T-helper 2 cell treated with Interferon-gamma antibody and Interleukin-4, amounts not matched to agents 5 μg/mL and 100 μg/mL, for 36 hours (primary cell): ENCODE results near the gene RPS2.
A peak's percentile ranks its signal among the peaks of the same experiment; 100 is the strongest.
"Not testable (repeated sequence)": the region's sequence is repeated elsewhere in the genome, so short reads cannot be mapped to it uniquely, and the experiment has no call there.

Experiments used
- DNase-seq: peaks from one replicate; pipeline ENCODE4 v3.0.0; 2021; ENCODE audit warnings: low spot score
- H3K27ac Mint-ChIP-seq: one replicate; pipeline ENCODE4 v1.8.0; 2021; ENCODE audit warnings: mild to moderate bottlenecking, mixed read lengths
- H3K27me3 Mint-ChIP-seq: one replicate; pipeline ENCODE4 v1.8.0; 2021; ENCODE audit warnings: low read depth, mixed read lengths
- H3K36me3 Mint-ChIP-seq: one replicate; pipeline ENCODE4 v1.8.0; 2021; ENCODE audit warnings: low read depth, mixed read lengths
- H3K4me1 Mint-ChIP-seq: one replicate; pipeline ENCODE4 v1.8.0; 2021; ENCODE audit warnings: low read depth, mixed read lengths
- H3K4me3 Mint-ChIP-seq: one replicate; pipeline ENCODE4 v1.8.0; 2022; ENCODE audit warnings: mild to moderate bottlenecking, moderate library complexity, mixed read lengths
- H3K9me3 Mint-ChIP-seq: one replicate; pipeline ENCODE4 v1.8.0; 2021; ENCODE audit warnings: mixed read lengths

The RPS2 gene

GRCh38 chr16:1971796-1972489 is 7.3 kb upstream of the RPS2 start, which contains the start of gene TBL3:
TBL3 (plus strand) TSS chr16:1972053; CDS start chr16:1972165, 112 bp downstream.
- Mint-ChIP-seq H3K4me3 (peak within 1 kb of the TSS; percentile 97), H3K9me3 (no peaks in the 10 kb centered on the region), H3K36me3 (peaks cover 6% of the 10 kb centered on the region)

GRCh38 chr16:1968146-1968953 is 3.7 kb upstream of the RPS2 start:
- Mint-ChIP-seq H3K36me3 (peaks cover 13% of the 10 kb centered on the region), H3K4me3 (no peak overlapping the region), H3K4me1 (peaks cover 23% of the 10 kb centered on the region), H3K9me3 (no peaks in the 10 kb centered on the region), H3K27ac (no peak overlapping the region), H3K27me3 (no peaks in the 10 kb centered on the region)
- no peak for DNase-seq

More at GRCh38 chr16:1971796-1972489, 7.3 kb upstream of the RPS2 start, which contains the start of gene TBL3:
- Mint-ChIP-seq H3K4me1 (peaks cover 14% of the 10 kb centered on the region), H3K27me3 (no peaks in the 10 kb centered on the region), H3K27ac (peak within 1 kb of the TSS; percentile 98)
- peak; percentile 98 for DNase-seq

DNA sequence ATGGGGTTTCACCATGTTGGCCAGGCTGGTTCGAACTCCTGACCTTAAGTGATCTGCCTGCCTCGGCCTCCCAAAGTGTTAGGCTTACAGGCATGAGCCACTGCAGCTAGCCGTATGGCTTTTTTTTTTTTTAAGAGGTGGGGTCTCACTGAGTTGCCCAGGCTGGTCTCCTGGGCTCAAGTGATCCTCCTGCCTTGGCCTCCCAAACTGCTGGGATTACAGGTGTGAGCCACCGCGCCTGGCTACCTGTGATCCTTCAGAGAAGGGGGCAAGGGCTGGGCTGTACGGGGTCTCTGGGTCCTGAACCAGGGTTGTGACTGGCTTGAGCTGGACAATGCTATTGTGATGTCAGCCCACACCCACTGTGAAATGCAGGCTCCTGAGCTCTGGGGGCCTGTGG is 1.8 kb upstream of the RPS2 start, which contains the start of gene RNF151:
Gene RNF151 (plus strand): TSS at position 397 of the 400 bp plus-strand sequence. CDS start 26 bp downstream, outside the sequence.
- no peak for DNase-seq

GRCh38 chr16:1965396-1966001 is 873 bp upstream of the RPS2 start:
- Mint-ChIP-seq H3K4me1 (peaks cover 23% of the 10 kb centered on the region), H3K36me3 (peaks cover 37% of the 10 kb centered on the region)

More for the DNA sequence above, 1.8 kb upstream of the RPS2 start, which contains the start of gene RNF151:
- Mint-ChIP-seq H3K9me3 (no peaks in the 10 kb centered on the region), H3K4me3 (peak within 1 kb of the TSS; percentile 97), H3K27me3 (no peaks in the 10 kb centered on the region), H3K4me1 (peaks cover 18% of the 10 kb centered on the region), H3K27ac (peak within 1 kb of the TSS; percentile 97), H3K36me3 (peaks cover 30% of the 10 kb centered on the region)

DNA sequence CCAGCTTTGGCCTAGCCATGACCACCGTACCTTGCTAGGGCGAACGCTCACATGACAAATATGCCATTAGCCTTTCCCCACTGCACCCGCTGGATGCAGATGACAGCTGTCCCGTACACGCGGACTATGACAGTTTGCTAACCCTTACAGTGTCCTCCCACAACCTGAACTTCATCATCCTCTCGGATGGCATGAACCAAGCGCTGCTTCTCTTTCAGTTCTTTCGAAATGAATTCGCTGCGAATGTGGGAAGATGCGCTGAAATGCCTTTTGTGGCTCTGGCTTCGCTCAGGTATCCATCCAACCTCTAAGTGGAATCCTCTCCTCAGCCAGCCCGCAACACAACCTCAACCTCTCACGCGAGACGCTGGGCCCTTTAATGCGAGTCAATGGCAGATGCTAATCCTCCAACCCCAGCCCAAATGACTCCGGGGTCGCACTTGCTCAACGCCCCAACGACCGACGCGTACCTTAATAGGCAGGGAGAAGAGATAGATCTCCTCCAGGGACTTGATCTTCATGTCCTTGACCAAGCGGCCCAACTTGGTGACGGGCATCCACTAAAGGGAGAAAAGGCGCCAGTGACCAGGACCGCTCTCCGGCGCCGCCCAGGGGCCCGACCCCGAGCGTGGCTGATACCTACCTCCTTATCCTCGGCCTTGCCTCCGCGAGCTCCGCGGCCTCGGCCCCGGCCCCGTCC is 670 bp downstream of the RPS2 start:
- Mint-ChIP-seq H3K27ac (peak overlapping the region; percentile 91), H3K27me3 (no peaks in the 10 kb centered on the region), H3K4me3 (peak overlapping the region; percentile 97), H3K9me3 (no peaks in the 10 kb centered on the region), H3K36me3 (peaks cover 39% of the 10 kb centered on the region), H3K4me1 (peaks cover 29% of the 10 kb centered on the region)
- DNase-seq = no peak

More at GRCh38 chr16:1965396-1966001, 873 bp upstream of the RPS2 start:
- Mint-ChIP-seq H3K27ac (peak overlapping the region; percentile 97), H3K4me3 (peak overlapping the region; percentile 97), H3K9me3 (no peaks in the 10 kb centered on the region), H3K27me3 (no peaks in the 10 kb centered on the region)
- no peak for DNase-seq

DNA sequence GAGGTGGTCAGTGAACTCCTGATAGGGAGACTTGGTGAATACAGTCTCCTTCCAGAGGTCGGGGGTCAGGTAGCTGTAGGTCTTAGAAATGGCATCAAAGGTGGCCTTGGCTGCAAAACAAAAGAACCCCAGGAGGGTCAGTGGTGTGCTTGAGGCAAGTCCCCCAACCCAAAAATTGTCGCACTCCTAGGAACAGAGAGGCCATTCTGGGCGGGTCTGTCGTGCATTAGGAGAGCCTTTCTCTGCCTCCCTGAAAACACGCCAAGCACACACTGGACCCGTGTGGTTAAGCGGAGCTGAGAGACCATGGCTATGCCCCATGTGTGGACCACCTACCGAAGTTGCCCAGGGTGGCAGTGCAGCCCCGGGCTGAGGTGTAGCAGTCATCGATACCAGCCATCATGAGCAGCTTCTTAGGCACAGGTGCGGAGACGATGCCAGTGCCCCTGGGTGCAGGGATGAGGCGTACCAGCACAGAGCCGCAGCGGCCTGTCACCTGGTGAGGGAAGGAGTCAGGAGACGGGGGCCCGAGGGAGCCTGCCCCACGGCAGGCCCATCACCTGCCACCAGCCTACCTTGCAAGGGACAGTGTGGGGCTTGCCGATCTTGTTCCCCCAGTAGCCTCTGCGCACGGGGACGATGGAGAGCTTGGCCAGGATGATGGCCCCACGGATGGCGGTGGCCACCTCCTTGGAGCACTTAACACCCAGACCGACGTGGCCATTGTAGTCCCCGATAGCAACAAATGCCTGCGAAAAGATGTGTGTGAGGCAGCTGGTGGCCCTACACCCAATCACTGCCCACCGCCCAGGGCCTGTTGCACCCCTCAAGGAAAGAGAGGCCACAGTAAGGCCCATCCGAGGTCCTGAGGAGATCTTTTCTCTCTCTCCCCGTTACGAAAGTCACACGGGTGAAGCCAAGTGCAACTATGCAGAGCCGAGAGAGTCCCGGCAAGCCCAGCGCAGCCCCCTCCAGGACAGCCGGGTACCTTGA is 2.2 kb downstream of the RPS2 start:
- Mint-ChIP-seq H3K4me3 (peak overlapping the region; percentile 97), H3K27ac (peak overlapping the region; percentile 91), H3K36me3 (peaks cover 39% of the 10 kb centered on the region), H3K4me1 (peaks cover 29% of the 10 kb centered on the region)
- not testable (repeated sequence) for DNase-seq, H3K9me3 Mint-ChIP-seq, H3K27me3 Mint-ChIP-seq

DNA sequence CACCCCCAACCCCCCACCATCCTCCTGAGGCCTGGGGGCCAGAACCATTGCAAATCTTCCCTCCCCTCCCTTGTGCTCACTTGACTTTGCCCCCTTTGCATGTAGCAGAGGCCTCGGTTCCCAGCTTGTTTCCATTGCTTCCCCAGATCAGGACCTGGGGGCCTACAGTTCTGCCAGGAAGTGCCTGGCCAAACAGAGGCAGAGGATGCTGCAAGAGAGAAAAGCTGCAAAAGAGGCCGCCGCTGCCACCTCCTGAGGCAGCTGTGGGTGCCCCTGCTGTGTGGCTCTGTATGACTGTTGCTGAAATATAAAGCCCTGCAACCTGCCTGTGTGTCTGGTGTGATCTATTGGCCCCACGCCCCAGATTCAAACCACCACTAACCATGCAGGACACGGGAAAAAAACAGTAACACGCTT is 3.0 kb downstream of the RPS2 start:
- H3K4me3 Mint-ChIP-seq = peak overlapping the region; percentile 51
- no peaks in the 10 kb centered on the region for H3K27me3 Mint-ChIP-seq
- H3K4me1 Mint-ChIP-seq = peaks cover 29% of the 10 kb centered on the region
- no peak for DNase-seq
- peaks cover 39% of the 10 kb centered on the region for H3K36me3 Mint-ChIP-seq
- H3K27ac Mint-ChIP-seq = peak overlapping the region; percentile 80
- no peaks in the 10 kb centered on the region for H3K9me3 Mint-ChIP-seq

DNA sequence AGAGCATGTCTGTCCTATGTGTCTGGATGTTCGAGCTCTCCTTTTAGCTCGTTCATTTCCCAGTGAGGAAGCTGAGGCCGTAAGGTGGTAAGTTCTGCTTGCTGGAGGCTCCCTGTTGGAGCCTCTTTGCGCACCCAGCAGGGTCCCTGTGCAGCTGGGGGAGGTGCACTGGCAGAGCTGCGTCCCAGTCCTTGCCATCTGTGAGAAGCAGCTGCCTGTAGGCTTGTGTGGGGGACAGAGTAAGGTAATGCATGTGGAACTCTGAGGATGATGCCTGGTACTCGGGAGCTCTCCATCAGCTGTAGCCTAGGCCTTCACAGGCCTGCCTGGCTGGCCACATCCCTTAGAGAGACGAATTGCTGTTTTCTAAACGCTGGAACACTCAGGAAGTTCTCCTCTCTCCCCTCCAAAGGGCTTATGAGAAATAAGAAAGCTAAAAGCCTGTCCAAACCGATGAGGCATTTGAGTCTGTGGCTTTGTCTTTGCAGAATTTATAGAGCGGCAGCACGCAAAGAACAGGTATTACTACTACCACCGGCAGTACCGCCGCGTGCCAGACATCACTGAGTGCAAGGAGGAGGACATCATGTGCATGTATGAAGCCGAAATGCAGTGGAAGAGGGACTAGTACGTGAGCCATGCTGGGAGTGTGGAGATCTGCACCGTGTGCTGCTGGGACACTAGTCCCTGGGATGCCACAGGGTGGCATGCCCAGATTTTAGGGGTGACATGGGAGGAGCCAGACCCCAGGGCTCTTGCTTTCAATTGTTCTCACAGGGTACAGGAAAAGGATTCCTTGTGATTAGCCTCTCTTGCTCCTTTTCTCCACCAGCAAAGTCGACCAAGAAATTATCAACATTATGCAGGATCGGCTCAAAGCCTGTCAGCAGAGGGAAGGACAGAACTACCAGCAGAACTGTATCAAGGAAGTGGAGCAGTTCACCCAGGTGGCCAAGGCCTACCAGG is 3.7 kb downstream of the RPS2 start:
- Mint-ChIP-seq H3K27ac (peak overlapping the region; percentile 94), H3K36me3 (peaks cover 39% of the 10 kb centered on the region), H3K27me3 (no peaks in the 10 kb centered on the region), H3K9me3 (no peaks in the 10 kb centered on the region), H3K4me3 (peak overlapping the region; percentile 98), H3K4me1 (peaks cover 29% of the 10 kb centered on the region)
- no peak for DNase-seq

GRCh38 chr16:1959269-1960039 is 5.2 kb downstream of the RPS2 start, which contains the start of gene NDUFB10:
NDUFB10 (plus strand) TSS chr16:1959538; CDS start chr16:1959625, 87 bp downstream.
- Mint-ChIP-seq H3K36me3 (peaks cover 37% of the 10 kb centered on the region), H3K4me1 (peaks cover 23% of the 10 kb centered on the region), H3K27ac (peak within 1 kb of the TSS; percentile 94), H3K4me3 (peak within 1 kb of the TSS; percentile 98), H3K27me3 (no peaks in the 10 kb centered on the region), H3K9me3 (no peaks in the 10 kb centered on the region)
- DNase-seq = peak; percentile 93

GRCh38 chr16:1958715-1959268 is 5.8 kb downstream of the RPS2 start:
- H3K27ac Mint-ChIP-seq = peak overlapping the region; percentile 71
- DNase-seq = no peak
- H3K36me3 Mint-ChIP-seq = peaks cover 32% of the 10 kb centered on the region
- H3K4me3 Mint-ChIP-seq = peak overlapping the region; percentile 98
- no peaks in the 10 kb centered on the region for H3K27me3 Mint-ChIP-seq
- peaks cover 23% of the 10 kb centered on the region for H3K4me1 Mint-ChIP-seq
- H3K9me3 Mint-ChIP-seq = no peaks in the 10 kb centered on the region

GRCh38 chr16:1958143-1958491 is 6.5 kb downstream of the RPS2 start:
- Mint-ChIP-seq H3K4me1 (peaks cover 19% of the 10 kb centered on the region), H3K36me3 (peaks cover 26% of the 10 kb centered on the region)
- not testable (repeated sequence) for H3K4me3 Mint-ChIP-seq, DNase-seq, H3K9me3 Mint-ChIP-seq, H3K27ac Mint-ChIP-seq, H3K27me3 Mint-ChIP-seq
